GM12878 (cell line): Measurements from ENCODE around the gene PRKAG3. TPM values are rescaled to one million over a fixed set of nuclear protein-coding genes. Genes with fewer than 3 reads are reported as not detected.

Experiments used
- BCLAF1 ChIP-seq: fragments of 450-650 bp; IDR thresholded peaks from 2 replicates; pipeline ENCODE4 v1.6.1; 2017; ENCODE audit warnings: antibody characterized with exemption, mild to moderate bottlenecking, moderate library complexity
- NBN ChIP-seq: fragments of 450-650 bp; IDR thresholded peaks from 2 replicates; pipeline ENCODE4 v1.6.1; 2016
- SMAD1 ChIP-seq: fragments of 450-650 bp; IDR thresholded peaks from 2 replicates; pipeline ENCODE4 v1.6.1; 2018; ENCODE audit warnings: mild to moderate bottlenecking, low read depth; ENCODE audit not compliant: partially characterized antibody
- USF1 ChIP-seq: IDR thresholded peaks from 2 replicates; pipeline ENCODE4 v1.6.1; 2011; ENCODE audit warnings: borderline replicate concordance, low read depth, mild to moderate bottlenecking, moderate library complexity, mixed read lengths, low read length; ENCODE audit not compliant: insufficient read depth; ENCODE audit errors: extremely low read length
- ZBTB40 ChIP-seq: fragments of 450-650 bp; IDR thresholded peaks from 2 replicates; pipeline ENCODE4 v1.6.1; 2016; ENCODE audit warnings: mild to moderate bottlenecking, moderate library complexity, borderline replicate concordance
- polyA plus RNA-seq, 11 experiments: library from polyadenylated mRNA; depleted of rRNA in 4 of 11; unstranded in 6 of 11; stranded (reverse) in 5 of 11; fragments of >200 nt; fragmentation: Nextera tagmentation in 4 of 11; fragmentation: Illumina TruSeq in 1 of 11; extraction: Ambion mirVana in 4 of 11; extraction: Trizol in 1 of 11; gene quantifications; 1 replicate in 1 of 11; 2 replicates in 10 of 11; pipeline versions ENCODE4 v1.2.1 to v1.2.3, GENCODE V29; 2011 to 2016; ENCODE audit warnings: inconsistent platforms in 2 of 11, missing spikeins in 2 of 11, low read depth in 1 of 11
- total RNA-seq, 4 experiments: library from RNA; depleted of rRNA in 3 of 4; stranded (reverse); fragments of >200 nt in 3 of 4; fragmentation: Illumina TruSeq in 1 of 4; extraction: Trizol in 1 of 4; gene quantifications; 2 replicates each; pipeline versions ENCODE4 v1.2.1 to v1.2.3, GENCODE V29; 2013 to 2021

PRKAG3 gene
- total and polyA plus RNA-seq, 10 of the 15 experiments (the other 5 are each of a cell fraction or from before 2014, with no cell fraction given), result 0.04 to 0.12 (median 0.06) TPM; not detected in 7

GRCh38 chr2:218858138-218858445 lies 26.5 kb upstream of the PRKAG3 start (continued):
- no peak for TF ChIP-seq USF1
- TF ChIP-seq SMAD1, result no peak
- TF ChIP-seq NBN, result no peak
- TF ChIP-seq ZBTB40, result no peak
- no peak for TF ChIP-seq BCLAF1
